Heart left ventricle (tissue), 16 donors: ENCODE measurements around the gene ICAM4. TPM values are rescaled to one million over a fixed set of nuclear protein-coding genes. Genes with fewer than 3 reads are reported as not detected.

Source experiments
- ATAC-seq, 4 donors: fragments of 200-7000 bp; cut with Tn5 transposase; one replicate each; pipeline ENCODE4 v1.9.1; 2020 to 2022; ENCODE audit warnings: moderate library complexity in 4 of 4, mild to moderate bottlenecking in 3 of 4, moderate number of reproducible peaks in 1 of 4
- DNase-seq, 5 donors: peaks; one replicate each; pipeline ENCODE4 v3.0.0-alpha.2; 2020
- H3K27ac ChIP-seq, 12 donors: fragments of 200-600 bp; sonication (generic) in 4 of 12; one replicate each; pipeline versions ENCODE4 v1.5.0 to v1.8.0; 2016 to 2022; ENCODE audit warnings: mild to moderate bottlenecking in 2 of 12
- H3K27me3 ChIP-seq, 9 donors: fragments of 200-600 bp; sonication (generic) in 2 of 9; one replicate each; pipeline versions ENCODE4 v1.5.1 to v1.8.0; 2016 to 2022; ENCODE audit warnings: mild to moderate bottlenecking in 3 of 9
- H3K36me3 ChIP-seq, 9 donors: fragments of 200-600 bp; sonication (generic) in 2 of 9; one replicate each; pipeline versions ENCODE4 v1.5.0 to v1.8.0; 2018 to 2022; ENCODE audit warnings: mild to moderate bottlenecking in 2 of 9
- H3K4me1 ChIP-seq, 12 donors: fragments of 200-600 bp; sonication (generic) in 4 of 12; one replicate each; pipeline versions ENCODE4 v1.5.0 to v1.8.0; 2016 to 2022; ENCODE audit warnings: mild to moderate bottlenecking in 3 of 12
- H3K4me3 ChIP-seq, 12 donors: fragments of 200-600 bp; sonication (generic) in 4 of 12; one replicate each; pipeline versions ENCODE4 v1.5.0 to v1.8.0; 2017 to 2022; ENCODE audit warnings: mild to moderate bottlenecking in 9 of 12, moderate library complexity in 4 of 12
- H3K9me3 ChIP-seq, 12 donors: fragments of 200-600 bp; sonication (generic) in 4 of 12; one replicate each; pipeline versions ENCODE4 v1.5.0 to v1.8.0; 2016 to 2022; ENCODE audit warnings: mild to moderate bottlenecking in 1 of 12
- CTCF ChIP-seq, 12 donors: fragments of 200-600 bp; sonication (generic) in 4 of 12; IDR thresholded peaks; one replicate each; pipeline versions ENCODE4 v1.5.0 to v1.8.0; 2018 to 2022; ENCODE audit warnings: antibody characterized with exemption in 12 of 12, mild to moderate bottlenecking in 5 of 12
- POLR2A ChIP-seq, 2 donors: fragments of 450-650 bp; IDR thresholded peaks; one replicate each; pipeline ENCODE4 v1.6.1; 2017; ENCODE audit warnings: antibody characterized with exemption in 2 of 2, mild to moderate bottlenecking in 2 of 2, moderate library complexity in 2 of 2
- WGBS, 4 donors: extraction: QIAGEN DNeasy Blood & Tissue Kit in 2 of 4; methylation state at CpG; one replicate each; pipeline versions ENCODE4 v1.1.5 to v1.1.7; 2013 to 2018; 5-methylcytosine and 5-hydroxymethylcytosine counted together
- intact Hi-C, 10 donors: fragments of 100-400 bp; cut with DNase I; formaldehyde crosslinking; loops; one replicate each; pipeline versions ENCODE4 v1.11.1 to v1.14.2; 2022
- polyA plus RNA-seq, 2 donors: library from polyadenylated mRNA; stranded (reverse); fragments of 200-250 nt; gene quantifications; one replicate each; pipeline ENCODE4 v1.2.3, GENCODE V29; 2013
- total RNA-seq, 9 donors: library from RNA; depleted of rRNA in 2 of 9; stranded (reverse); fragments of >200 nt in 2 of 9; fragmentation: NEBNext Ultra II Directional in 3 of 9; extraction: Animal tissue kit (Norgen Biotek cat#: 25700) in 3 of 9; gene quantifications; one replicate each; pipeline versions ENCODE4 v1.1.0 to v1.2.4, GENCODE V29; 2016 to 2023
- donor health status: ischemic (EF 13 %, LVEDD 7.1; RV severe dilation, severe dysfunction).
- donor health status: healthy with polysubstance abuse.
- donor health status: DM: no; HTN: yes; CAD: no.
- donor health status: DM: no; HTN: no; CAD: no.
- donor health status: ischemic (EF 25% LVEDD 6.9; RV normal size, moderate dysfunction).
- donor health status: ischemic (EF 25% LVEDD 5.7; RV mildly dilated, moderate dysfunction).
- donor health status: healthy.
- donor health status: DM: yes; HTN: yes; CAD: no.
- donor health status: ischemic (EF 35%, LVEDD 5.7; RV mildly dilated, moderate dysfunction).
- donor health status: nonischemic (EF 11% LVEDD 7.7; RV severe dilation, severe dysfunction).
- donor health status: DM: yes; HTN: yes; CAD: no.
- donor health status: PGD.
- donor health status: ischemic (EF 29% LVEDD 5.4; RV normal size, mild dysfunction).
- donor health status: nonischemic (EF 23%, LVEDD 6.1; RV moderate dilation, normal function).

ICAM4 gene
- total and polyA plus RNA-seq, 11 donors = 0.21 to 1.2 (median 0.62) TPM; not detected in 3

DNA sequence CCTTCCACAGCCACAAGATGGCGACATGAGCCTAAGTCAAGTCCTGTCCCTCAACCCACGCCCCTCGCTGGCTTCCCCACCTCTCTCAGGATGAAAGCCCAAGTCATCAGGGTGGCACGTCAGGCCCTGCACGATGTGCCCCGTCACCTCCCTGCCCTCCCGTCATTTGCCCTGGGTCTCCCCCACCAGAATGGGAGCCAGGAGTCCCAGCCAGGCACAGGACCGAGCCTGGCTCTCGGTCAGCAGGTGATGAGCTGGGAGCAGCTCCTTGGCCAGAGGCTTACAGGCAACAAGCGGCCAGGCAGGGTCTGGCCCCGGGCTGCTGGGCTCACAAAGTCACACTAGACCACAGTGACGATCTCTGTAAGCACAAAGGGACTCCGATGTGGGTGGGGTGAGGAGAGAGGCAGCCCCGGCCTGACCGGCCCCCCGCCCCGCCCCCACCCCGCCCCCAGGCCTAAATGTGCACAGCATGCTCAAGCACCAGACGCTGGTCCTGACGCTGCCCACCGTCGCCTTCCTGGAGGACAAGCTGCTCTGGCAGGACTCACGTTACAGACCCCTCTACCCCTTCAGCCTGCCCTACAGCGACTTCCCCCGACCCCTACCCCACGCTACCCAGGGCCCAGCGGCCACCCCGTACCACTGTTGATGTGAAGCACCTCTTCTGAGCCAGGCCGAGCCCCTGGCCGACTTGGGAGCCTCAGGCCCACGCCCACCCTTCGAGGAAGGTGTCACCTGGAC, 27.4 kb upstream of the ICAM4 start:
- H3K4me3 ChIP-seq = no peak overlapping the region
- no peaks in the 10 kb centered on the region for H3K27me3 ChIP-seq
- no peaks in the 10 kb centered on the region for H3K9me3 ChIP-seq
- peaks cover 0 to 59% (median 51%) of the 10 kb centered on the region in 9 donors for H3K36me3 ChIP-seq
- intact Hi-C loops = loop anchor here in 7 of 10 donors (1.0 to 10.0 kb wide), 6 partner anchors 128 to 325 kb away; partner anchors contain the start of genes EIF3G (in 2 of the 7), P2RY11 (in 2 of the 7) and OLFM2 (in 1 of the 7)
- TF ChIP-seq CTCF (IDR thresholded peaks at IDR 0.05) (peak; percentile 55 to 79 (median 73)), POLR2A (IDR thresholded peaks at IDR 0.05) (no peak)
- peak in 3 of 4 donors; percentile 51 to 70 (median 54) for ATAC-seq
- peak overlapping the region in 3 of 12 donors; percentile 19 to 39 (median 37) for H3K27ac ChIP-seq
- peak; percentile 84 to 91 (median 88) for DNase-seq
- 21 to 61% (median 50%) methylated on average over 9 to 32 of the region's 32 CpGs for WGBS, 4 donors
- H3K4me1 ChIP-seq = peaks cover 0 to 11% (median 6%) of the 10 kb centered on the region in 12 donors

DNA sequence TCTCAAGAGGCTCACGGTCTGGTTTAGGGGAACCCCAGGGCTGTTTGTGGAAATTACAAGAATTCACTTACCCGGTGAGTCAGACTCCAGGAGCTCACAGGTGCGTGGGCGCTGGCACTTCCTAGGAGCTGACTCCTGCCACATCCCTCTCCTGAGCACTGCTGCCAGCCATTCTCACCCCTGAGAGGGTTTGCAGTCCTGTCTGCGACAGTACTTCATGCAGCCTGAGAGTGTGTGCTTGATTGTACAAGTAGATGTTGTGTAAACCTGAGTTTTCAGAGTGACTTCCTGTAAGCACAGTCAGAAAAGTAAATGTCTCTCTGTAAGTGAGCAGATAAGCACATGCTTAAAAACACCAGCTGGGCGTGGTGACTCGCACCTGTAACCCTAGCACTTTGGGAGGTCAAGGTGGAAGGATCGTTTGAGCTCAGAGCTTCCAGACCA, 26.6 kb upstream of the ICAM4 start:
- Histone ChIP-seq H3K27ac (no peak overlapping the region), H3K4me1 (peaks cover 0 to 11% (median 6%) of the 10 kb centered on the region in 12 donors), H3K4me3 (no peak overlapping the region), H3K27me3 (no peaks in the 10 kb centered on the region), H3K36me3 (peaks cover 0 to 51% (median 42%) of the 10 kb centered on the region in 9 donors), H3K9me3 (no peaks in the 10 kb centered on the region)
- TF ChIP-seq POLR2A (IDR thresholded peaks at IDR 0.05) = no peak
- ATAC-seq (no peak), DNase-seq (no peak)
- intact Hi-C loops = loop anchor here in 3 of 10 donors (2.0 kb wide), 2 partner anchors 131 to 133 kb away; no protein-coding TSS in a partner anchor
- WGBS, 4 donors = 86 to 93% (median 87%) methylated on average over 8 of the region's 8 CpGs

DNA sequence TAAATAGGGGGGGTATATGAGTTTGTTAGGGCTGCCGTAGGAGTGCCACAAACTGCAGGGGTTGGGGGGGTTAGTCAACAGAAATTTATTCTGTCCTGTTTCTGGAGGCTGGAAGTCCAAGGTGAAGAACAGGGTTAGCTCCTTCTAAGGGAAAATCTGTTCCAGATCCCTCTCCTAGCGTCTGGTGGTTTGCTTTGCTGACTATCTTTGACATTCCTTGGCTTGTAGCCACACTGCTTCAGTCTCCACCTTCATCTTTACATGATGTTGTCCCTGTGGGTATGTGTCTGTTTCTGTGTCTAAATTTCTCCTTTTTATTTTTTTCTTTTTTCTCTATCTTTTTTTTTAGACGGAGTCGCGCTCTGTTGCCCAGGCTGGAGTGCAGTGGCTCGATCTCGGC, 24.0 kb upstream of the ICAM4 start:
- Histone ChIP-seq H3K27me3 (no peaks in the 10 kb centered on the region), H3K36me3 (peaks cover 0 to 25% (median 16%) of the 10 kb centered on the region in 9 donors), H3K9me3 (no peaks in the 10 kb centered on the region), H3K27ac (no peak overlapping the region), H3K4me1 (peaks cover 0 to 21% (median 9%) of the 10 kb centered on the region in 12 donors), H3K4me3 (no peak overlapping the region)
- intact Hi-C loops = no loop called here
- no peak for TF ChIP-seq CTCF (IDR thresholded peaks at IDR 0.05)
- TF ChIP-seq POLR2A (IDR thresholded peaks at IDR 0.05) = no peak
- no peak for DNase-seq
- 74 to 81% (median 76%) methylated on average over 7 of the region's 7 CpGs for WGBS, 4 donors
- ATAC-seq = no peak

DNA sequence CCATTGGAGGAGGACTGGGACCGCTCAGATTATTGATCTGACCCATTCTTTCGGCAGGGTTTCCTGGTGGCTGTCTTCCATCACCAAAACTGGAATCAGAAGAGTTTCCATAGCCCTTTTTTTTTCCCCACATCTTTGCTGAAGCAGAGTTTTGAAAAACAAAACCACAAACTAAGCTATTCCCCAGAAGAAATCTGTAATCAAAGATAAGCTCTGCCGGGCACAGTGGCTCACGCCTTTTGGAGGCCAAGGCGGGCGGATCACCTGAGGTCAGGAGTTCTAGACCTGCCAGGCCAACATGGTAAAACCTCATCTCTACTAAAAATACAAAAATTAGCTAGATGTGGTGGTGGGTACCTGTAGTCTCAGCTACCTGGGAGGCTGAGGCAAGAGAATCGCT, 20.0 kb upstream of the ICAM4 start:
- H3K36me3 ChIP-seq = no peaks in the 10 kb centered on the region
- peaks cover 0 to 20% (median 3%) of the 10 kb centered on the region in 9 donors for H3K27me3 ChIP-seq
- H3K4me3 ChIP-seq = no peak overlapping the region
- intact Hi-C loops = no loop called here
- DNase-seq = no peak
- no peak for ATAC-seq
- peaks cover 0 to 47% (median 15%) of the 10 kb centered on the region in 12 donors for H3K4me1 ChIP-seq
- no peaks in the 10 kb centered on the region for H3K9me3 ChIP-seq
- H3K27ac ChIP-seq = peak overlapping the region in 5 of 12 donors; percentile 77 to 95 (median 87)
- TF ChIP-seq CTCF (IDR thresholded peaks at IDR 0.05) (no peak), POLR2A (IDR thresholded peaks at IDR 0.05) (no peak)
- WGBS, 4 donors = 78 to 82% (median 81%) methylated on average over 7 of the region's 7 CpGs
